ENCODE results near the gene RBPMS2.

Gene RBPMS2

DNA sequence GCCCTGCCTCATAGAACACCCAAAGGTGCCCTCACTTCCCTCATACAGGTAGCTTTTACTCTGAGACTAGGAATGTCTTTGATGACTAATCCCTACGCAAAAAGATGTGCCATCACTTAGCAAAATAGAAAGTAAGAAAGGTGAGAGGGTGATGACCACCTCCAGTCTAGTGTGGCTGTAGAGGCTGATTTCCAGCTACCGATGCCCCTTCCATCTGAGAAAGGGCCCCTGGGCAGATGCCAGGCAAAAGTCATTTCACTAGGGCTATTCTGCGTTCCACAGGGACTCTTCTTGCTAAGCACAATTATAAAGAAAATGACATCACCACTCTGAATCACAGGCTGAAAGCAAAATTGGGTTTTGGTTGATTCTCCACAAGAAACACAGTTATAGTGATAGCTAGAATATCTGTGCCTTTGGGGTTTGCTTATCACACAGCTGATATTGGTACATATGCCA lies 77.4 kb downstream of the RBPMS2 start (continued):
- TF ChIP-seq, protein P1, sequence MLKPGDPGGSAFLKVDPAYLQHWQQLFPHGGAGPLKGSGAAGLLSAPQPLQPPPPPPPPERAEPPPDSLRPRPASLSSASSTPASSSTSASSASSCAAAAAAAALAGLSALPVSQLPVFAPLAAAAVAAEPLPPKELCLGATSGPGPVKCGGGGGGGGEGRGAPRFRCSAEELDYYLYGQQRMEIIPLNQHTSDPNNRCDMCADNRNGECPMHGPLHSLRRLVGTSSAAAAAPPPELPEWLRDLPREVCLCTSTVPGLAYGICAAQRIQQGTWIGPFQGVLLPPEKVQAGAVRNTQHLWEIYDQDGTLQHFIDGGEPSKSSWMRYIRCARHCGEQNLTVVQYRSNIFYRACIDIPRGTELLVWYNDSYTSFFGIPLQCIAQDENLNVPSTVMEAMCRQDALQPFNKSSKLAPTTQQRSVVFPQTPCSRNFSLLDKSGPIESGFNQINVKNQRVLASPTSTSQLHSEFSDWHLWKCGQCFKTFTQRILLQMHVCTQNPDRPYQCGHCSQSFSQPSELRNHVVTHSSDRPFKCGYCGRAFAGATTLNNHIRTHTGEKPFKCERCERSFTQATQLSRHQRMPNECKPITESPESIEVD (tag by site-specific recombination; IDR thresholded peaks at IDR 0.05), result peak; percentile 66
- TF ChIP-seq ZBTB17 (tag by site-specific recombination; IDR thresholded peaks at IDR 0.05) (peak; percentile 54; the same call in 1 of the 2 replicates), GLI2 (tag by site-specific recombination; IDR thresholded peaks at IDR 0.05; ENCODE audit: borderline replicate concordance, low read depth) (no peak), ZNF23 (tag by site-specific recombination; IDR thresholded peaks at IDR 0.05; ENCODE audit: borderline replicate concordance) (no peak), ZBTB20 (tag by site-specific recombination; IDR thresholded peaks at IDR 0.05) (peak; percentile 20; the same call in 1 of the 2 replicates), ZNF629 (tag by site-specific recombination; IDR thresholded peaks at IDR 0.05) (peak; percentile 84)

DNA sequence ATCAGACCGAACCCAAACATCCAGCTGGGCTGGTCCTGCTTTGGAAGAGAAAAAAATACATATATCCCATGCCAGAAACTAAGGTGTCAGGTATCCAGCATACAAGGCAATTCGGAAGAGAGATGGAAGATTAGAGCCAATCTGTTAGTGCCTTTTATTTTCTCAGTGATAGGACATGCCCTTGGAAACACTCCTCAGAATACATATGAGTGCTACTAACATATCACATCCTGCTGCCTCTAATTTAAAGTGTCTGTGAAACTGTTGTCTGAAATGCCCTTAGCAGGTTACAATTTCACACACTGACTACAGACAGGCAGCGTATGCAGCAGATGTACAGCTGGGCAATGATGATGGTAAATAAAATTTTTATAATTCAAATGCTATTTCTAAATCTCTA lies 78.9 kb downstream of the RBPMS2 start:
- H3K4me3 ChIP-seq (ENCODE audit: low read depth, low read length), result no peak overlapping the region
- no peak overlapping the region for H3K27ac ChIP-seq (ENCODE audit: extremely low read depth, low read depth, low read length)
- CTCF ChIA-PET, result interaction anchor here (0.6 to 1.0 kb wide), 2 partner anchors 14 to 299 kb away, joined by 3 to 4 read pairs; no protein-coding TSS in a partner anchor
- TF ChIP-seq ZNF155 (tag by site-specific recombination; IDR thresholded peaks at IDR 0.05), result no peak
- TF ChIP-seq MYNN (tag by site-specific recombination; IDR thresholded peaks at IDR 0.05; ENCODE audit: borderline replicate concordance), result no peak
- TF ChIP-seq SCRT2 (tag by site-specific recombination; IDR thresholded peaks at IDR 0.05), result no peak
- no peak for TF ChIP-seq TRIM28 (IDR thresholded peaks at IDR 0.05; ENCODE audit: borderline replicate concordance, low read length)
- TF ChIP-seq ZNF221 (tag by site-specific recombination; IDR thresholded peaks at IDR 0.05; ENCODE audit: borderline replicate concordance), result no peak
- TF ChIP-seq, protein P2, sequence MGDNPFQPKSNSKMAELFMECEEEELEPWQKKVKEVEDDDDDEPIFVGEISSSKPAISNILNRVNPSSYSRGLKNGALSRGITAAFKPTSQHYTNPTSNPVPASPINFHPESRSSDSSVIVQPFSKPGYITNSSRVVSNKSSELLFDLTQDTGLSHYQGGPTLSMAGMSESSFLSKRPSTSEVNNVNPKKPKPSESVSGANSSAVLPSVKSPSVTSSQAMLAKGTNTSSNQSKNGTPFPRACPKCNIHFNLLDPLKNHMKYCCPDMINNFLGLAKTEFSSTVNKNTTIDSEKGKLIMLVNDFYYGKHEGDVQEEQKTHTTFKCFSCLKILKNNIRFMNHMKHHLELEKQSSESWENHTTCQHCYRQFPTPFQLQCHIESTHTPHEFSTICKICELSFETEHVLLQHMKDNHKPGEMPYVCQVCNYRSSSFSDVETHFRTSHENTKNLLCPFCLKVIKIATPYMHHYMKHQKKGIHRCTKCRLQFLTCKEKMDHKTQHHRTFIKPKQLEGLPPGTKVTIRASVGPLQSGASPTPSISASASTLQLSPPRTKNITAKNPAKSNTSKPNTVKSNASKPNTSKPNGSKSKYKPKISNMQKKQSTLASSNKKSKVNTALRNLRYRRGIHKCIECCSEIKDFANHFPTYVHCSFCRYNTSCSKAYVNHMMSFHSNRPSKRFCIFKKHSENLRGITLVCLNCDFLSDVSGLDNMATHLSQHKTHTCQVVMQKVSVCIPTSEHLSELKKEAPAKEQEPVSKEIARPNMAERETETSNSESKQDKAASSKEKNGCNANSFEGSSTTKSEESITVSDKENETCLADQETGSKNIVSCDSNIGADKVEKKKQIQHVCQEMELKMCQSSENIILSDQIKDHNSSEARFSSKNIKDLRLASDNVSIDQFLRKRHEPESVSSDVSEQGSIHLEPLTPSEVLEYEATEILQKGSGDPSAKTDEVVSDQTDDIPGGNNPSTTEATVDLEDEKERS (tag by site-specific recombination; IDR thresholded peaks at IDR 0.05), result no peak
- no peak for TF ChIP-seq ZSCAN30 (tag by site-specific recombination; IDR thresholded peaks at IDR 0.05)
- TF ChIP-seq, protein P3, sequence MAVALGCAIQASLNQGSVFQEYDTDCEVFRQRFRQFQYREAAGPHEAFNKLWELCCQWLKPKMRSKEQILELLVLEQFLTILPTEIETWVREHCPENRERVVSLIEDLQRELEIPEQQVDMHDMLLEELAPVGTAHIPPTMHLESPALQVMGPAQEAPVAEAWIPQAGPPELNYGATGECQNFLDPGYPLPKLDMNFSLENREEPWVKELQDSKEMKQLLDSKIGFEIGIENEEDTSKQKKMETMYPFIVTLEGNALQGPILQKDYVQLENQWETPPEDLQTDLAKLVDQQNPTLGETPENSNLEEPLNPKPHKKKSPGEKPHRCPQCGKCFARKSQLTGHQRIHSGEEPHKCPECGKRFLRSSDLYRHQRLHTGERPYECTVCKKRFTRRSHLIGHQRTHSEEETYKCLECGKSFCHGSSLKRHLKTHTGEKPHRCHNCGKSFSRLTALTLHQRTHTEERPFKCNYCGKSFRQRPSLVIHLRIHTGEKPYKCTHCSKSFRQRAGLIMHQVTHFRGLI (tag by site-specific recombination; IDR thresholded peaks at IDR 0.05), result no peak
- no peak for TF ChIP-seq ZNF558 (tag by site-specific recombination; IDR thresholded peaks at IDR 0.05)
- no peak for TF ChIP-seq ZNF596 (tag by site-specific recombination; IDR thresholded peaks at IDR 0.05)
- TF ChIP-seq, protein P4, sequence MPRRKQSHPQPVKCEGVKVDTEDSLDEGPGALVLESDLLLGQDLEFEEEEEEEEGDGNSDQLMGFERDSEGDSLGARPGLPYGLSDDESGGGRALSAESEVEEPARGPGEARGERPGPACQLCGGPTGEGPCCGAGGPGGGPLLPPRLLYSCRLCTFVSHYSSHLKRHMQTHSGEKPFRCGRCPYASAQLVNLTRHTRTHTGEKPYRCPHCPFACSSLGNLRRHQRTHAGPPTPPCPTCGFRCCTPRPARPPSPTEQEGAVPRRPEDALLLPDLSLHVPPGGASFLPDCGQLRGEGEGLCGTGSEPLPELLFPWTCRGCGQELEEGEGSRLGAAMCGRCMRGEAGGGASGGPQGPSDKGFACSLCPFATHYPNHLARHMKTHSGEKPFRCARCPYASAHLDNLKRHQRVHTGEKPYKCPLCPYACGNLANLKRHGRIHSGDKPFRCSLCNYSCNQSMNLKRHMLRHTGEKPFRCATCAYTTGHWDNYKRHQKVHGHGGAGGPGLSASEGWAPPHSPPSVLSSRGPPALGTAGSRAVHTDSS (tag by site-specific recombination; IDR thresholded peaks at IDR 0.05), result no peak
- no peak for TF ChIP-seq BCL11A (tag by site-specific recombination; IDR thresholded peaks at IDR 0.05; ENCODE audit: low read depth)
- no peak for TF ChIP-seq ZNF610 (tag by site-specific recombination; IDR thresholded peaks at IDR 0.05; ENCODE audit: borderline replicate concordance)
- no peak for TF ChIP-seq ZNF23 (tag by site-specific recombination; IDR thresholded peaks at IDR 0.05; ENCODE audit: borderline replicate concordance)
- TF ChIP-seq REPIN1 (tag by site-specific recombination; IDR thresholded peaks at IDR 0.05; ENCODE audit: low read depth), result no peak
- TF ChIP-seq EGR2 (tag by site-specific recombination; IDR thresholded peaks at IDR 0.05; ENCODE audit: low read depth), result no peak
- no peak for TF ChIP-seq YY2 (tag by site-specific recombination; IDR thresholded peaks at IDR 0.05)
- TF ChIP-seq ZNF560 (tag by site-specific recombination; IDR thresholded peaks at IDR 0.05; ENCODE audit: borderline replicate concordance), result no peak
- POLR2A ChIA-PET, result interaction anchor here (0.7 kb wide), 1 partner anchor 246 kb away, joined by 3 read pairs; no protein-coding TSS in a partner anchor
- no peaks in the 10 kb centered on the region for H3K9me3 ChIP-seq (ENCODE audit: control insufficient read depth, insufficient read depth, low read depth, low read length)
- peaks cover 18% of the 10 kb centered on the region for H3K4me1 ChIP-seq (ENCODE audit: control insufficient read depth, insufficient read depth, low read length)
- H3K36me3 ChIP-seq (ENCODE audit: control insufficient read depth in 2 of 2, insufficient read depth in 1 of 2, low read length in 2 of 2), result peaks cover 5 to 42% of the 10 kb centered on the region in 2 experiments
